Suprapubic skin (tissue), 3 donors: ENCODE results near the gene RASA3.

Source experiments
- POLR2A ChIP-seq, 2 donors: fragments of 450-650 bp; IDR thresholded peaks; one replicate each; pipeline ENCODE4 v1.6.1; 2017; ENCODE audit warnings: antibody characterized with exemption in 2 of 2, mild to moderate bottlenecking in 2 of 2, moderate library complexity in 2 of 2
- TF ChIP-seq, protein P1 (sequence below), 2 donors: fragments of 200-600 bp in 1 of 2; fragments of 450-650 bp in 1 of 2; sonication (generic) in 1 of 2; IDR thresholded peaks; one replicate each; pipeline ENCODE4 v1.5.1; 2016 to 2019; ENCODE audit warnings: antibody characterized with exemption in 2 of 2, mild to moderate bottlenecking in 1 of 2, moderate library complexity in 1 of 2

DNA sequence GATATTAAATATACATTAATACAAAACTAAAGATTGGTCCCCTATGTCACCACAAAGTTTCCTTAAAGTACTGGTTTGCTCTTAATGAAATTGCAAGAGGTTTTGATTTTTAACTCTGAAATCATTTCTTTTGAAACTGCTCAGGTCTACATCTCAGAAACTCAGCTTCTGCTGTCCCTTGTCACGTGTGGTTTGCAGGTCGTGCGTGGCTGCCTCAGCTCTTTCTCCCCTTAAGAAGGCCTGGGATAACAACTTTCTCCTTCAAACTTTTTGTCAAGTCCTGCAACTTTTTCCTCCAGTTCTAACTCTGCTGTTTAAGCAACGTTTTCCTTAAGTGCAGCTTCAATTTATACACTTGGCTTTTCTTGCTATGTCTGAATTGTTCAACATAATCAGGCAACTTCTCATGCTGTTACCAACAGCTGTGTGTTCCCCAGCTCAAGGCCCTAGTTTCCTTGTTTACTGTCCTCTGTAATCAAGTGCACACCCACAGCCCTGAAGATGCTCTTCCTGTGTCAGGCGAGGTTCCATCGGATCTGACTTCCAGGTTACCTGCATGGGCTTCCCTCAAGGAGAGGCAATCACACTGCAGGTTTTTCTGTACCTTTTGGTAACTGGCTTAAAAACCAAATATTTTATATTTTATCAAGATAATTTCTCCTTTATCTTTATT lies 172.0 kb downstream of the RASA3 start:
- TF ChIP-seq, protein P1, sequence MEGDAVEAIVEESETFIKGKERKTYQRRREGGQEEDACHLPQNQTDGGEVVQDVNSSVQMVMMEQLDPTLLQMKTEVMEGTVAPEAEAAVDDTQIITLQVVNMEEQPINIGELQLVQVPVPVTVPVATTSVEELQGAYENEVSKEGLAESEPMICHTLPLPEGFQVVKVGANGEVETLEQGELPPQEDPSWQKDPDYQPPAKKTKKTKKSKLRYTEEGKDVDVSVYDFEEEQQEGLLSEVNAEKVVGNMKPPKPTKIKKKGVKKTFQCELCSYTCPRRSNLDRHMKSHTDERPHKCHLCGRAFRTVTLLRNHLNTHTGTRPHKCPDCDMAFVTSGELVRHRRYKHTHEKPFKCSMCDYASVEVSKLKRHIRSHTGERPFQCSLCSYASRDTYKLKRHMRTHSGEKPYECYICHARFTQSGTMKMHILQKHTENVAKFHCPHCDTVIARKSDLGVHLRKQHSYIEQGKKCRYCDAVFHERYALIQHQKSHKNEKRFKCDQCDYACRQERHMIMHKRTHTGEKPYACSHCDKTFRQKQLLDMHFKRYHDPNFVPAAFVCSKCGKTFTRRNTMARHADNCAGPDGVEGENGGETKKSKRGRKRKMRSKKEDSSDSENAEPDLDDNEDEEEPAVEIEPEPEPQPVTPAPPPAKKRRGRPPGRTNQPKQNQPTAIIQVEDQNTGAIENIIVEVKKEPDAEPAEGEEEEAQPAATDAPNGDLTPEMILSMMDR (IDR thresholded peaks at IDR 0.05), result no peak
- no peak for TF ChIP-seq POLR2A (IDR thresholded peaks at IDR 0.05)
